Dedifferentiated amniotic fluid mesenchymal stem cell (primary cell): ENCODE measurements around the gene PANX1.
"Not testable (repeated sequence)": the region's sequence is repeated elsewhere in the genome, so short reads cannot be mapped to it uniquely, and the experiment has no call there.

Experiments used
- DNase-seq: peaks from one replicate; pipeline ENCODE4 v3.0.0-alpha.2; 2016; ENCODE audit errors: extremely low spot score

Gene PANX1

GRCh38 chr11:94128746-94129511, at the start of gene PANX1:
PANX1 (plus strand) TSS chr11:94128841; CDS start chr11:94129313, 472 bp downstream.
- peak; percentile 75 for DNase-seq

GRCh38 chr11:94084164-94084563, 44.5 kb upstream of the PANX1 start:
- no peak for DNase-seq

GRCh38 chr11:94088906-94089305, 39.7 kb upstream of the PANX1 start:
- no peak for DNase-seq

GRCh38 chr11:94089341-94089740, 39.3 kb upstream of the PANX1 start:
- DNase-seq, result no peak

- no peak for DNase-seq
Measured at GRCh38 chr11:94090401-94090800, 38.2 kb upstream of the PANX1 start.

GRCh38 chr11:94091091-94091490, 37.5 kb upstream of the PANX1 start:
- DNase-seq, result no peak

- DNase-seq, result no peak
Measured at GRCh38 chr11:94100253-94100652, 28.4 kb upstream of the PANX1 start.

- DNase-seq, result no peak
Measured at GRCh38 chr11:94103471-94103870, 25.2 kb upstream of the PANX1 start.

- no peak for DNase-seq
Measured at GRCh38 chr11:94104734-94105133, 23.9 kb upstream of the PANX1 start.

GRCh38 chr11:94106716-94107115, 21.9 kb upstream of the PANX1 start:
- no peak for DNase-seq

- DNase-seq, result no peak
Measured at GRCh38 chr11:94107363-94107762, 21.3 kb upstream of the PANX1 start.

- no peak for DNase-seq
Measured at GRCh38 chr11:94111241-94111640, 17.4 kb upstream of the PANX1 start.

GRCh38 chr11:94111660-94112059, 17.0 kb upstream of the PANX1 start:
- DNase-seq, result no peak

GRCh38 chr11:94112206-94112953, 16.3 kb upstream of the PANX1 start:
- DNase-seq, result no peak

- no peak for DNase-seq
Measured at GRCh38 chr11:94117197-94117574, 11.5 kb upstream of the PANX1 start.

GRCh38 chr11:94117871-94118270, 10.8 kb upstream of the PANX1 start:
- DNase-seq, result no peak

GRCh38 chr11:94119676-94120075, 9.0 kb upstream of the PANX1 start:
- DNase-seq, result not testable (repeated sequence)

- DNase-seq, result not testable (repeated sequence)
Measured at GRCh38 chr11:94120516-94120915, 8.1 kb upstream of the PANX1 start.

- no peak for DNase-seq
Measured at GRCh38 chr11:94120946-94121345, 7.7 kb upstream of the PANX1 start.

- no peak for DNase-seq
Measured at GRCh38 chr11:94125407-94126115, 3.1 kb upstream of the PANX1 start.

GRCh38 chr11:94127638-94128037, 1.0 kb upstream of the PANX1 start:
- no peak for DNase-seq

- no peak for DNase-seq
Measured at GRCh38 chr11:94128291-94128745, 323 bp upstream of the PANX1 start.
